ENCODE data around the gene TRAM2.
"Not testable (repeated sequence)": the region's sequence is repeated elsewhere in the genome, so short reads cannot be mapped to it uniquely, and the experiment has no call there.

TRAM2 gene

GRCh38 chr6:52493669-52494068, 83.2 kb downstream of the TRAM2 start:
- no peaks in the 10 kb centered on the region for H3K36me3 ChIP-seq (ENCODE audit: control insufficient read depth, insufficient read depth, low read length)
- DNase-seq (ENCODE audit: low read depth, low spot score), result no peak
- no peak overlapping the region for H3K27ac ChIP-seq (ENCODE audit: low read length)
- no peaks in the 10 kb centered on the region for H3K9me3 ChIP-seq (ENCODE audit: control insufficient read depth, insufficient read depth, low read length)
- no peaks in the 10 kb centered on the region for H3K4me1 ChIP-seq (ENCODE audit: control insufficient read depth, insufficient read depth, low read length)
- H3K4me3 ChIP-seq (ENCODE audit: low read length), result no peak overlapping the region
- no CpG with 5 or more reads among the region's 3 CpGs for WGBS (ENCODE audit: insufficient coverage, insufficient read length)
- no peaks in the 10 kb centered on the region for H3K27me3 ChIP-seq (ENCODE audit: control insufficient read depth, insufficient read depth, low read length)

DNA sequence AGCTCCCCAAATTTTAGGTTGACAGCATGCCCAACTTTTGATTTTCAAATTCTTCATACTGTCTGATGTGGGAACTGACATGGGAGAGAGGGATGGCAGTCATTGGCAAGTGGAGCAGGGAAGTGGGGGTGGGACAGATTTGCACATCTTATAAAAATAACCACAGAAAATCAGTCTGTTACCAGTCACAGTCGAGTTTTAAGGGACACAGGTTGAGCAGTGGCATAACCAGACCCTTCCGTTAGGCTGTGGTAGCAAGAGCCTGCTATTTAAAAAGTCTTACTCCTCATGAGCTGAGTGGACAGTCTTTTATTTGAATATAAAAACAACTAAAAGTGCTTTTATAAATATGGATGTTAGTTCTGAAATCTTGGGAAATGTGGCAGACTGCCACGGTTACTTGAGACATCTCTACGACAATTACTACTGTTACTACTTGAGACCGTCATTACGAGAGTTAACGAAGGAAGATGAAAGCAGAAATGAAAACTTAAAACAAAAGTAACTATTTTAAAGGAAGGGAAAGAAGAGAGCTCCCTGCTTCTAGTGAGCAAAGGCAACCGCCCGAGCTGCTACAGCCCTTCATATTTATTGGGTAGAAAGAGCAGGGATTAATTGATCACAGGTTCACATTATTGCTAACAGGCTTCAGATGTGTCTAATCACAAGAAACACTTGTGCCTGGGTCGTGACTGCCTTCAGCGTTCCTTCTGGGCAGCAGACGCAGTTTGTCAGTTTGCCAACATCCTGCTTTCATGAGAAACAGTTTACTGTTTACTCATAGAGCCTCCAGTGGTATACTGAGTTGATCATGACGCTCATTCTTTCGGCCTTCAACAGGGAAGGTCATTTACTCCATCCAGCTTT, 85.4 kb downstream of the TRAM2 start:
- DNase-seq (ENCODE audit: low read depth, low spot score), result no peak

DNA sequence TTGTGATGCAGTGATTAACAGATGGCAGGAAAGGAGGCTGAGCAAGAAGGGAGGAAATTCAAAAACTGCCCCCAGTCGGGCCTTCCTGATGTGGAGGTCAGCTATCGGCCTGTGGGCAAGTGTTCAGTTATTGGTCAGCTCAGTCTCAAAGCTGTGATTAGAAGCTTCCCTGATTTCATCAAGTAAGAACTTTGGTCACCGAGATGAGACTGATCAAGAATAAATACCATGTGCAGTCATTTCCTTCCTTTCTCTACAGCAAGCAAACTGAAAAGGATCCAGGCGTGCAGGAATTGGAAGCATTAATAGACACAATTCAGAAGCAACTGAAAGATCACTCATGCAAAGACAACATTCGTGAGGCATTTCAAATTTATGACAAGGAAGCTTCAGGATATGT, 87.0 kb downstream of the TRAM2 start:
- Histone ChIP-seq H3K27ac (ENCODE audit: low read length) (no peak overlapping the region), H3K36me3 (ENCODE audit: control insufficient read depth, insufficient read depth, low read length) (no peaks in the 10 kb centered on the region), H3K9me3 (ENCODE audit: control insufficient read depth, insufficient read depth, low read length) (no peaks in the 10 kb centered on the region), H3K4me1 (ENCODE audit: control insufficient read depth, insufficient read depth, low read length) (no peaks in the 10 kb centered on the region), H3K4me3 (ENCODE audit: low read length) (no peak overlapping the region), H3K27me3 (ENCODE audit: control insufficient read depth, insufficient read depth, low read length) (no peaks in the 10 kb centered on the region)
- DNase-seq (ENCODE audit: low read depth, low spot score), result no peak
- WGBS (ENCODE audit: insufficient coverage, insufficient read length), result no CpG with 5 or more reads among the region's 5 CpGs

More for the DNA sequence above, 85.4 kb downstream of the TRAM2 start:
- H3K36me3 ChIP-seq (ENCODE audit: control insufficient read depth, insufficient read depth, low read length), result no peaks in the 10 kb centered on the region
- no peak overlapping the region for H3K4me3 ChIP-seq (ENCODE audit: low read length)
- H3K4me1 ChIP-seq (ENCODE audit: control insufficient read depth, insufficient read depth, low read length), result no peaks in the 10 kb centered on the region
- no peaks in the 10 kb centered on the region for H3K27me3 ChIP-seq (ENCODE audit: control insufficient read depth, insufficient read depth, low read length)
- no peaks in the 10 kb centered on the region for H3K9me3 ChIP-seq (ENCODE audit: control insufficient read depth, insufficient read depth, low read length)
- no peak overlapping the region for H3K27ac ChIP-seq (ENCODE audit: low read length)
- no CpG with 5 or more reads among the region's 14 CpGs for WGBS (ENCODE audit: insufficient coverage, insufficient read length)

- no CpG with 5 or more reads among the region's 3 CpGs for WGBS (ENCODE audit: insufficient coverage, insufficient read length)
- no peak for DNase-seq (ENCODE audit: low read depth, low spot score)
- Histone ChIP-seq H3K27ac (ENCODE audit: low read length) (no peak overlapping the region), H3K27me3 (ENCODE audit: control insufficient read depth, insufficient read depth, low read length) (no peaks in the 10 kb centered on the region), H3K9me3 (ENCODE audit: control insufficient read depth, insufficient read depth, low read length) (no peaks in the 10 kb centered on the region), H3K4me3 (ENCODE audit: low read length) (no peak overlapping the region), H3K4me1 (ENCODE audit: control insufficient read depth, insufficient read depth, low read length) (no peaks in the 10 kb centered on the region), H3K36me3 (ENCODE audit: control insufficient read depth, insufficient read depth, low read length) (no peaks in the 10 kb centered on the region)
Measured at GRCh38 chr6:52483671-52484003, 93.2 kb downstream of the TRAM2 start.

GRCh38 chr6:52482903-52483670, 93.8 kb downstream of the TRAM2 start:
- WGBS (ENCODE audit: insufficient coverage, insufficient read length), result no CpG with 5 or more reads among the region's 7 CpGs
- no peaks in the 10 kb centered on the region for H3K9me3 ChIP-seq (ENCODE audit: control insufficient read depth, insufficient read depth, low read length)
- H3K27ac ChIP-seq (ENCODE audit: low read length), result no peak overlapping the region
- no peak overlapping the region for H3K4me3 ChIP-seq (ENCODE audit: low read length)
- no peaks in the 10 kb centered on the region for H3K36me3 ChIP-seq (ENCODE audit: control insufficient read depth, insufficient read depth, low read length)
- DNase-seq (ENCODE audit: low read depth, low spot score), result no peak
- H3K27me3 ChIP-seq (ENCODE audit: control insufficient read depth, insufficient read depth, low read length), result no peaks in the 10 kb centered on the region
- H3K4me1 ChIP-seq (ENCODE audit: control insufficient read depth, insufficient read depth, low read length), result no peaks in the 10 kb centered on the region

DNA sequence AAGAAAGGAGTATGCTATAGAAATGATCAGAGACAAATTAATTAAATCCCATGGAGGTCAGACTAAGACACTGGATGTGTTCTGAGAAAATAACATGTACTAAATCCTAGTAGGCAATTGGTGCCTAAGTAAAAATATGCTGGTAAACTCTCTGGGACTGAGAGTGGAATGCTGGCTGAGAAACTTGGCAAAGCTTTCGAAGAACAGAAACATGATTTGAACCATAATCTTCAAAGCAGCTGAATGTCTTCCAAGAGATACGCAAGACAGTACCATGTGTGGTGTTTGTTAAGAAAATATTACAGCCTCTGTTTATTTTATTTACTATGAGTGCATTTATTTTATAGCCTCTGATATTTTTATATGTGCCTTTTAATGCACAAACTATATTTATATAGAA, 101.6 kb downstream of the TRAM2 start:
- WGBS (ENCODE audit: insufficient coverage, insufficient read length), result no CpG with 5 or more reads among the region's 2 CpGs
- no peak overlapping the region for H3K4me3 ChIP-seq (ENCODE audit: low read length)
- H3K27me3 ChIP-seq (ENCODE audit: control insufficient read depth, insufficient read depth, low read length), result no peaks in the 10 kb centered on the region
- no peaks in the 10 kb centered on the region for H3K36me3 ChIP-seq (ENCODE audit: control insufficient read depth, insufficient read depth, low read length)
- H3K4me1 ChIP-seq (ENCODE audit: control insufficient read depth, insufficient read depth, low read length), result no peaks in the 10 kb centered on the region
- no peaks in the 10 kb centered on the region for H3K9me3 ChIP-seq (ENCODE audit: control insufficient read depth, insufficient read depth, low read length)
- no peak for DNase-seq (ENCODE audit: low read depth, low spot score)
- no peak overlapping the region for H3K27ac ChIP-seq (ENCODE audit: low read length)

GRCh38 chr6:52474173-52474572, 102.7 kb downstream of the TRAM2 start:
- WGBS (ENCODE audit: insufficient coverage, insufficient read length), result no CpG with 5 or more reads among the region's 4 CpGs
- Histone ChIP-seq H3K4me1 (ENCODE audit: control insufficient read depth, insufficient read depth, low read length) (no peaks in the 10 kb centered on the region), H3K36me3 (ENCODE audit: control insufficient read depth, insufficient read depth, low read length) (no peaks in the 10 kb centered on the region), H3K27me3 (ENCODE audit: control insufficient read depth, insufficient read depth, low read length) (no peaks in the 10 kb centered on the region), H3K27ac (ENCODE audit: low read length) (no peak overlapping the region), H3K9me3 (ENCODE audit: control insufficient read depth, insufficient read depth, low read length) (no peaks in the 10 kb centered on the region), H3K4me3 (ENCODE audit: low read length) (no peak overlapping the region)
- no peak for DNase-seq (ENCODE audit: low read depth, low spot score)

DNA sequence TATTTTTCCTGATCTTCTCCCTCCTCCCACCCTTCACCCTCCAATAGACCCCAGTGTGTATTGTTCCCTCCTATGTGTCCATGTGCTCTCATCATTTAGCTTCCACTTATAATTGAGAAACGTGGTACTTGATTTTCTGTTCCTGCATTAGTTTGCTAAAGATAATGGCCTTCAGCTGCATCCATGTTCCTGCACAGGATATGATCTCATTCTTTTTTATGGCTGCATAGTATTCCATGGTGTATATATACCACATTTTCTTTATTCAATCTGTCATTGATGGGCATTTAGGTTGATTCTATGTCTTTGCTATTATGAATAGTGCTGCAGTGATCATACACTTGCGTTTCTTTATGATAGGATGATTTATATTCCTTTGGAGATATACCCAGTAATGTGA, 115.7 kb downstream of the TRAM2 start:
- no CpG with 5 or more reads among the region's 2 CpGs for WGBS (ENCODE audit: insufficient coverage, insufficient read length)
- not testable (repeated sequence) for H3K4me1 ChIP-seq (ENCODE audit: control insufficient read depth, insufficient read depth, low read length); H3K27ac ChIP-seq (ENCODE audit: low read length); H3K9me3 ChIP-seq (ENCODE audit: control insufficient read depth, insufficient read depth, low read length); DNase-seq (ENCODE audit: low read depth, low spot score); H3K4me3 ChIP-seq (ENCODE audit: low read length); H3K36me3 ChIP-seq (ENCODE audit: control insufficient read depth, insufficient read depth, low read length); H3K27me3 ChIP-seq (ENCODE audit: control insufficient read depth, insufficient read depth, low read length)

GRCh38 chr6:52457096-52457495, 119.8 kb downstream of the TRAM2 start:
- no CpG with 5 or more reads among the region's 2 CpGs for WGBS (ENCODE audit: insufficient coverage, insufficient read length)

DNA sequence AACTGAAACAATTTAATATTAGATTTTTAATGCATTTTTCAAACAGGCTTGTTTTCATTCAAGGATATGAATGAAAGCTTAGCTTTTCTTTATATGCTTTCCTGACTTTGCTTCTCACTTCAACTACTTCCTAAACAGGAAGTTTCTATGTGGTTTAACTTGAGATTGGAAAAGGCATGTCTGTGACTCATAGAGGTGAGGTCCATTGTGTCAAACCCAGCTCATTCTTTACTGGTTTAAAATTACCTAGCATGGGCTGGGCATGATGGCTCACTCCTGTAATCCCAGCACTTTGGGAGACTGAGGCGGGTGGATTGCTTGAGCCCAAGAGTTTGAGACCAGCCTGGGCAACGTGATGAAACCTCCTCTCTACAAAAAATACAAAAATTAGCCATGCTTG, 122.3 kb downstream of the TRAM2 start:
- Histone ChIP-seq H3K36me3 (ENCODE audit: control insufficient read depth, insufficient read depth, low read length) (no peaks in the 10 kb centered on the region), H3K4me3 (ENCODE audit: low read length) (no peak overlapping the region), H3K27me3 (ENCODE audit: control insufficient read depth, insufficient read depth, low read length) (no peaks in the 10 kb centered on the region), H3K27ac (ENCODE audit: low read length) (no peak overlapping the region), H3K9me3 (ENCODE audit: control insufficient read depth, insufficient read depth, low read length) (no peaks in the 10 kb centered on the region), H3K4me1 (ENCODE audit: control insufficient read depth, insufficient read depth, low read length) (no peaks in the 10 kb centered on the region)
- WGBS (ENCODE audit: insufficient coverage, insufficient read length), result no CpG with 5 or more reads among the region's 2 CpGs
- DNase-seq (ENCODE audit: low read depth, low spot score), result no peak

More at GRCh38 chr6:52457096-52457495, 119.8 kb downstream of the TRAM2 start:
- Histone ChIP-seq H3K27ac (ENCODE audit: low read length) (no peak overlapping the region), H3K4me1 (ENCODE audit: control insufficient read depth, insufficient read depth, low read length) (no peaks in the 10 kb centered on the region), H3K9me3 (ENCODE audit: control insufficient read depth, insufficient read depth, low read length) (no peaks in the 10 kb centered on the region), H3K4me3 (ENCODE audit: low read length) (no peak overlapping the region), H3K36me3 (ENCODE audit: control insufficient read depth, insufficient read depth, low read length) (no peaks in the 10 kb centered on the region), H3K27me3 (ENCODE audit: control insufficient read depth, insufficient read depth, low read length) (no peaks in the 10 kb centered on the region)
- no peak for DNase-seq (ENCODE audit: low read depth, low spot score)

Data from iPS DF 6.9 (cell line).